Fibroblast of peridontal ligament (primary cell): ENCODE results near the gene PATE1.
"Not testable (repeated sequence)": the region's sequence is repeated elsewhere in the genome, so short reads cannot be mapped to it uniquely, and the experiment has no call there.

Experiments used
- DNase-seq: peaks from one replicate; pipeline ENCODE4 v3.0.0-alpha.2; 2010; ENCODE audit errors: extremely low read depth

PATE1 gene, protein sequence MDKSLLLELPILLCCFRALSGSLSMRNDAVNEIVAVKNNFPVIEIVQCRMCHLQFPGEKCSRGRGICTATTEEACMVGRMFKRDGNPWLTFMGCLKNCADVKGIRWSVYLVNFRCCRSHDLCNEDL

DNA sequence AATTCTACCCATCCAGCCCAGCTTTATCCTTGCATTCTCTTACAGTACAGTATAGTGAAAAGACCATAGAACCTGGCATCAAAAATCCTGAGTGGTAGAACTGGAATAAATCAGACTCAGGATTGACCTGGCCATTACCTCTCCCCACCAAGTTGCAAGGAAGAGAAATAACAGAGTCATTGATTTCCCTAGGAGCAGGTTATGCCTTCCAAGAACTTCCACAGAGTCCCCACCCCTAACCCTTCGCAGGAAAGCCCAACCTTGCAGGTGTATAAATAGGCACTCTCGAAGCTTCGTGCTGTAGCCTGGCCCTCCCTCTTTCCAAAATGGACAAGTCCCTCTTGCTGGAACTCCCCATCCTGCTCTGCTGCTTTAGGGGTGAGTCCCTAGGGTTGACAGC, at the start of gene PATE1:
TSS of gene PATE1 (plus strand) at position 301 of the 400 bp plus-strand sequence. CDS start at position 327, 26 bp downstream.
- no peak for DNase-seq

DNA sequence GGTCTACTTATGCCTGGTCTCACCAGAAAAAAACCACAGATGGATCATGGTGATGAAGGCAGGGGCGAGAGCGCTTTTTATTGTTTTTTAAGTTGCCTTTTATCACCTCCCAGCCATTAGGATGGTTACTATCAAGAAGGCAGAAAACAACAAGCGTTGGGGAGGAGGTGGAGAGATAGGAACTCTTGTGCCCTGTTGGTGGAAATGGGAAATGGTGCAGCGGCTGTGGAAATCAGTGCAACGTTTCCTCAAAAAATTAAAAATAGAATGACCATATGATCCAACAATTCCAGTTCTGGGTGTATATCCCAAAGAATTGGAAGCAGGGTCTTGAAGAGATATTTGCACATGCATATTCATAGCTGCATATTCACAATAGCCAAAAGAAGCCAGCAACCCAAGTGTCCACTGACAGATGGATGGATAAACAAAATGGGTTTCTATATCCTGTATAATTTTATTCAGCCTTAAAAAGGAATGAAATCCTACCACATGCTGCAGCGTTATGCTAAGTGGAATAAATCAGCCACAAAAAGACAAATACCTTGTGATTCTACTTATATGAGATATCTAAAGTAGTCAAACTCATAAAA, 45.0 kb upstream of the PATE1 start:
- no peak for DNase-seq

DNA sequence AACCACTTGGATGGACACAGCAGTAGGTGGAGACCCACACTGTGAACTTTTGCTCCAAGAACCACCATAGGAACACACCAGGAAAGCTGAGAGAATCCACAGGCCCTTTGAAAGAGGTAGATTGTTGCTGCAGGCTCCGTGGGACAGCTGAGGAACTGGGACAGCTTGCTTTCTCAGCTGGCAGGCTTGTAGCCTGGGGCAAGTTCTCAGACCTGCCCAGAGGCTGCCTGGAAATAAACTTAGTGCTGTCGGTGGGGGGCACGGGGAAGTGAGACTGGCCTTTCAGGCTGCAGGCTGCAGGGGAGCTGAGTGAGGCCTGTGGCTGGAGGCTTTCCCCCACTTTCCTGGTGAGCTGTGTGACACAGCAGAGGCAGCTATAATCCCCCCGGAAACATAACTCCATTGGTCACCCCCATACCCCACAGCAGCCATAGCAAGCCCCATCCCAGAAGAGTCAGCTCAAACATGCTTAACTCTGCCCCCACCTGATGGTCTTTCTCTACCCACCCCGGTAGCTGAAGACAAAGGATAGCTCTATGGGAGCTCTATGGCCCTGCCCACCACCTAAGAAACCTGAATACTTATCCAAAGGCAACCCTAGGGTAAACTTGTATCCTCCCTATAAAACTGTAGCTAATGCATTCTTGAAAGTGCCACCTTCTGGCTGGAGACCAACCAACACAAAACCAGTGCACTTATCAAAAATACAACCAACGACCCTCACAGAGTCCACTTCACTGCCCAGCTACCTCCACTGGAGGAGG, 44.0 kb upstream of the PATE1 start:
- DNase-seq = no peak

DNA sequence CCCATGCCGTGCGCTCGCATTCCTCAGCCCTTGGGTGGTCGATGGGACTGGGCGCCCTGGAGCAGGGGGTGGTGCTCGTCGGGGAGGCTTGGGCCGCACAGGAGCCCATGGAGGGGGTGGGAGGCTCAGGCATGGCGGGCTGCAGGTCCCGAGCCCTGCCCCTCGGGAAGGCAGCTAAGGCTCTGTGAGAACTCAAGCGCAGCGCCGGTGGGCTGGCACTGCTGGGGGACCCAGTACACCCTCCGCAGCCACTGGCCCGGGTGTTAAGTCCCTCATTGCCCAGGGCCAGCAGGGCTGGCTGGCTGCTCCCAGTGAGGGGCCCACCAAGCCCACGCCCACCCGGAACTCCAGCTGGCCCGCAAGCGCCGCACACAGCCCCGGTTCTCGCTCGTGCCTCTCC, 41.4 kb upstream of the PATE1 start:
- not testable (repeated sequence) for DNase-seq

DNA sequence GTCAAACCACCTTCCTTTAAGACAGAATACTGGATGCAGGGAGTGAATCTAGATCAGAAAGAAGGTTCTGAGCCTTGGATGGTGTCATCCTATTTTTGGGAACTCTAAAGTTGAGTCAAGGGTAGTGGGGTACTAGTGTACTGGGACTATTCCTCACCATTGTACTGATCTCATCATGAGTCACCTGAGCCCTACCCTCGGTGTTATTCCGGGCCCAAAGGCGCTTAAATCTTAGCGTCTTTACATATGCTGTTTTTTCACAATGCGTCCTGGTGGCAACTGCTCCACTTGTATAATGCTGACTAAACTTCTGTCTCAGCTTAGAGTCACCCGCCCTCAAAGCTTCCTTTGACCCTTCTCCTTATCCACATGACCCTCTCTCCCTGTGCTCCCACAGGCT, 25.3 kb upstream of the PATE1 start:
- no peak for DNase-seq

DNA sequence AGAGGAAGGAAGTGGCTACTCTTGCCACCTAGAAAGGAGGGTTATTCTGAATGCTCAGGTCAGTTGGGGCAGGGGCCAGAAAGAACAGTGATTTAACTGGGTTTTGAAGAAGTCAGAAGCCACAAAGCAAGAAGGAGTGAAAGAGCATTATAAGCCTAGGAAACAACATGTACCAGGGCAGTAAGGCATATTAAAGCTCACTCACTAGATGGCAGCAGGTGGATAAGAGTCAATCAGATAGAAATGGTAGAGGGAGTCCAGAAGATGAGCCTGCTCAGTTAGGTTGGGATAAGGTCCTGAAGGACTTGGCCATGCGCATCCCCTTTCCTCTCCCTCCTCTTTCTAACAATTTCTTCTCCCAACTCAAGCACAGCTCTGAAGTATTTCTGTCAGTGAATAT, 22.0 kb upstream of the PATE1 start:
- peak; percentile 2 for DNase-seq

DNA sequence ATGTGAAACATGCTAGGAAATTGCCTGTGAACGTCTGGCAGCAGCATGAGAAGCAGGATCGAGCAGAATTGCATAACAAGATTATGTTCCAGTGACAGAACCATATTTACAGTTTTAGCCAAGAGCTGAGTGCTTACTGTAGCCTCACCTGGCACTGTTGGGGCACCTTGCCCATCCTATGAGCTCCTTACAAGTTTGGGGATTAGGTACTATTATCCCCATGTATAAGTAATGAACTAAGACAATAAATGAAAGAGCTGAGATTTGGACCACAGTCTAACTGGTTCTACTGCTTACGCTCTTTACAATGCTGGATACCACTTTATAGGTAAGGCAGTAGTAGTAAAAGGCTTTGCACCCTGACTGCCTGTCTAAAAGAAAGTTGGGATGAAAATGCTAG, 17.1 kb upstream of the PATE1 start:
- no peak for DNase-seq

DNA sequence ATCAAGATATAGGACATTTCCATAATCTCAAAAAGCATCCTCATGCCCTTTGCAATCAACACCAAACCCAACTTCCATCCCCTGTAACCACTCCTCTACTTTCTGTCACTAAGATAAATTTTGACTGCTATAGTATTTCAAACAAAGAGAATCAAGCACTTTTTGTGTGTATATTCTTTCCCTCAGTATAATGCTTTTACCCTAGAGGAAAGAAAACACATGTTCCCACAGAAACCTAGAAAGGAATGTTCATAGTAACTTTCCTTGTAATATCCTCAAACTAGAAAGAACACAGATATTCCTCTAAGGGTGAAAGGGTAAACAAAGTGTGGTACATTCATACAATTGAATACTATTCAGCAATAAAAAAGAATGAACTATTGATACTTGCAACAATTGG, 5.5 kb upstream of the PATE1 start:
- no peak for DNase-seq

DNA sequence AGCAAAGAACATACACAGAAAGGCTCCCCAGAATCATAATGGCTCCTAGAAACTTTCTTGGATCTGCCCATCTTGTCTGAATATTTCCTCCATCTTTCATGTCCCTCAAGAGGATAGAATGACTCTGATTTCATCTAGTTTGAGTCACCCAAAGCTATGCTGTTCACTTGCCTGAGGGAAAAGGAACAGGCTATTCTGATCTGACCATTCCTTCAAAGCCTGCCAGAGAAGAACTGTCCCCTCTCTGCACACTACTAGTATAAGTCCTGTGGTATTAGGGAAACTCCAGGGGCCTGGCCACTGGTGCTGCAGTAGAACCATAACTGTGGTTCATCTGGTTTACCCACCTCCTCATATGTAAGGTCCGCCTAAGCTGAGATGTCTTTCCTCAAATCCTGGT, 2.4 kb upstream of the PATE1 start:
- DNase-seq = no peak

DNA sequence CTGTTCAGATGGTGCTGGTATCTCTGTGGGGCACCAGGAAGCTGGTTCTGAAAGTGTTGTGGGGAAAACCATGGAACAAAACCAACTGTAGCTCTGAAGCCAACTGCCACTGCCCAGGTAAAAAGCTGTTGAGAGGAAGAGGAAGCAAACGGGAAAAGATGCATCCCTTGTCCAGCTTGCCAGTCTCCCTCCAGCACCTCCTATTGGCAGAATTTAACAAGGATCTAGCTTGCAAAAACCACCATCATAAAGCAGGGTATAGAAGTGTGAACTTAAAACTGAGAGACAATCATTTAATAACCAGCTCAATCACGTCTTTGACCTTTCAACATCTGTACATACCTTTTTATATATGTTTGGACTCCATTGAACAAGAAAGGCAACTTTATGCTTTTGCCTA, 4.5 kb downstream of the PATE1 start:
- no peak for DNase-seq

DNA sequence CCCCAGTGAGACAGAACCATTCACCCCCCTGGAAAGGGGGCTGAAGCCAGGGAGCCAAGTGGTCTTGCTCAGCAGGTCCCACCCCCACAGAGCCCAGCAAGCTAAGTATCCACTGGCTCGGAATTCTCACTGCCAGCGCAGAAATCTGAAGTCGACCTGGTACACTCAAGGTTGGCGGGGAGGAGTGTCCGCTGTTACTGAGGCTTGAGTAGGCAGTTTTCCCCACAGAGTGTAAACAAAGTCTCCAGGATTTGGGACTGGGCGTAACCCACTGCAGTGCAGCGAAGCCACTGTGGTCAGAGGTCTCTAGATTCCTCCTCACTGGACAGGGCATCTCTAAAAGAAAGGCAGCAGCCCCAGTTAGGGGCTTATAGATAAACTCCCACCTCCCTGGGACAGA, 10.0 kb downstream of the PATE1 start:
- no peak for DNase-seq

DNA sequence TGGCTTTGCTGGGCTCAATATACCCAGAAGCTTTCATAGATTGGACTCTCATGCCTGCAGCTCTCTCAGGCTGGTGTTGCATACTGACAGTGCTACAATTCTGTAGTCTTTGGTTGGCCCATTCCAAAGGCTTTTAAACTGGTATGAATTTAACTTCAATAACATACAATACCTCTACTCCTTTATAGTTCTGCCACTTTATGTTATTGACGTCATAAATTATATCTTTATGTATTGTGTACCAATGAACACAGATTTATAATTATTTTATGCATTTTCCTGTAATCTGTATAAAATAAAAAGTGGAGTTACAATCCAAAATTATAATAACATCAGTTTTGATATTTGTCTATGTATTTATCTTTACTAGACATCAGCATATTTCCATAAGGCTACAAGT, 16.4 kb downstream of the PATE1 start:
- DNase-seq = no peak

DNA sequence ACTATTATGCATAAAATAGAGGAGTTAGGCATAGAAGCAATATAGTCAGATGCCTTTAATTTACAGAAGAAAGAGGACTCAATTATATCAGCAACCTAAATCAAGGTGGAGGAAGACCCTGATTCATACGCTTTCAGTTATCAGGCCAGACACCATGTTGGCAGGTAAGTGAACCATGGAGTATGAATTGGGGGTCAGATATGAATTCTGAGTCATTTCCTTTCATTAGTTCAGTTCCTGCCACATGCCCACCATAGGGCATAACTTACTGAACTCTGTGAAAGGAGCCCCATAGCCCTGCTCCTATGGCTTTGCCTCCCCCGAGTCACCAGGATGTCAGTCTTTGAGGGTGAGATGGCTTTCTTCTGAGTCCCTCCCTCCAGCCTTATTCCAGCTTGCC, 17.4 kb downstream of the PATE1 start:
- no peak for DNase-seq

DNA sequence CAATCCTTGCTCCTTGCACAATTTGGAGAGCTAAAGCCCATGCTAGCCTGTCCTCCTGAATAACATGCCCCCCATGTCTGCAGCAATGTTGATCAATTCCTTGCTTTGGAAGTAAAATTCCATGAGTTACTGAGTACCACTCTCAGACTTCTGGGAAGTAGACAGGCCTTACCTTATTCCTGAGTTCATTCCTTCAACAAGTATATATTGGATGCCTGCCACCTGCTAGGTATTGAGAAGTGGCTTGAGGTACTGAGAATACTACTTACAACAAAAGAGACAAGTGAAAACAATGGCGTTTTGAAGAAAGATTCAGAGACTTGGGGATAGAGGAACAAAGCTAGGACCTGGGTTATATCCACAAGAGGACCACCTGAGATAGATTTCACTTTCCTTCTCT, 20.2 kb downstream of the PATE1 start:
- DNase-seq = no peak

DNA sequence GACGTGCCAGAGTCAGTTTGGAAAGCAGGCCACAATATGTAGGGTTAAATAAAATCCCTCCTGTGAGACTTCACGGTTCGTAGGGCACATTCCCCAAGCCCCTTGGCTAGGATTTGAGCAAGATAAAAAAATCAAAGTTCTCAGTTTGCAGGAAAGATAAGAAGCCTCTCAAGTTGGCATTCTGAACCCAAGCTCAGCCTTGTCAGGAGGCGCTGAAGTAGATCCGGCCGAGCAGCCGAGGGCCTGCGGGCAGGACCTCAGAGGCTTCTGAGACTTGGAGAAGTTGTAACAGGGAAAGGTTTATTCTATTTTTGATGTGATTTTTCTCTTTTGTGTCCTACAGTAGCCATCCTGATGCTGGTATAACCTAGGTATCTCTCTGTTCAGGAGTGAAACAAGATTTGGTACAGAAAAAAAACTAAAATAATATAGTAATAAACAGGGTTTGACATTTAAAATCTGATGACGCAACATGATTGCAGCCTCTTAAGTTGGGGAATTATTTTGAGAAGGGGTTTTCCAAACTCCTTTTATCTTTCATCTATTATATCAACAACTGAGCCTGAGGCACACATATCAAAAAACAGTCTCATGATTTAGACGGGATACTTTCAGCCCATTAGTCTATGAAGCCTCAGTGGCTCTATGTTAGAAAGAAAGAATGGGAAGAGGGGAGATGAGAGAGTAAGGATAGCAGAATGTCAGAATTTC, 22.4 kb downstream of the PATE1 start:
- no peak for DNase-seq

DNA sequence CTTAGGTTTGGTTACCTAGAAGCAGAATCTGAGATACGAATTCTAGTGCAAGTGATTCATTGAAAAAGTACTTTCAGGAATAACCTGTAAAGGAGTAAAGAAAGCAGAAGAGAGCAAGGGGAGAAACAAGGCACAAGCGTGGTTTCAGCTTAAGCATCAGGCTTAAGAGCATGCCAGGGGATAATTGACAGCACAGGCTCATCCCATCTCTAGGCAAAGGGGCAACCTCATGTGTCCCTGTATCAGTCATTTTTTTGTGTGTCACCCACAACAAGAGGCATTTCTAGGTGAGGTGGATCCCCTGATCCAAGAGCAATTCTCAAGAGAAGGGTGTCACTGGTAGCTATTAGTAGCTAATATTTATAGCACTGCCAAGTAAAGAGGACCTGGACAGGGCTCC, 24.5 kb downstream of the PATE1 start:
- no peak for DNase-seq

DNA sequence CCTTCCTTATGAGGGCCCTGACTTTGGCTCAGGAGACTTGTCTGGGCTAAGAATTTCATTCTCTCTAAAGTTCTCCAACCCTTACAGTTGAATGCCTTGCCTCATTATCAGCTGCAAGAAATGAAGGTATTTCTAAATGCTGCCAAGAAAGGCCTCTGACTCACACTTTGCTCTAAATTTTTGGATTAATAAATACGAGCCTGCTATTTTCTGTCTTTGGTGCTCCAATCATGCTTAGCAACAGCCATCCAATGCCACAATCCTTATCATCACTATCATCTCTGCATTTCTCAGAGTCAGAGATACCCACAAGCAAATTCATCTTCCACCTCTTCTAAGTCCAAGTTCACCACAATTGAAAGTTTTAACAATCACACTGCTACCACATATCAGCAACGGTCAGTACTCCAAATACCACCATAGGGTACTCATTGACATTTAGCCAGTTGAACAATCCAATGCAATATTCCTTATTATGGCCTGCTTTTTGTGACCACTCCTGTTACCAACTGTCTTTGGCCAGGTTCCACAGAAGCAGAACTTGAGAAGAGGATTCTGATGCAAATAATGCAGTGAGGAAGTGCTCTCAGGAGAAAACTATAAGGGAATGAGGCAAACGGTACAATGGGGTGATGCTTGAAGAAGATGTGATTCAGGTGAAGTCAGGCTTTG, 26.9 kb downstream of the PATE1 start:
- DNase-seq = peak; percentile 23

DNA sequence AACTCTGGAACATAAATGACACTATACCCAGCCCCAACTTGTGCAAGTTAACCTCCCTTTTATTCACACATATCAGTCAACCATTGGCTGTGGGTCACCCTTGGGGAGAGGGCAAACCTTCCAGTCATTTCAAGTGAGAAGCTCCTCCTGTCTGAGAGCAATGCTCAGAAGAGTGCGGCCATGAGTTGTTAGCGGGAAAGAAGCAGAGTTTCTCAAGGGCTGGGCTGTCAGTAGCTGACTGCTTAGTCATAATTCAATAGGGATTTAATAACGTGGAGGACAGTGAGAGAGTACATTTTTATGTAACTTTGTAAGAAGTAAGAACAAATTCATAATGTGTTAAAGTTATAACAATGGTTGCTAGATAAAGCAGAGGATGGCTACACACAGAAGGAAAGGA, 27.4 kb downstream of the PATE1 start:
- DNase-seq = no peak

DNA sequence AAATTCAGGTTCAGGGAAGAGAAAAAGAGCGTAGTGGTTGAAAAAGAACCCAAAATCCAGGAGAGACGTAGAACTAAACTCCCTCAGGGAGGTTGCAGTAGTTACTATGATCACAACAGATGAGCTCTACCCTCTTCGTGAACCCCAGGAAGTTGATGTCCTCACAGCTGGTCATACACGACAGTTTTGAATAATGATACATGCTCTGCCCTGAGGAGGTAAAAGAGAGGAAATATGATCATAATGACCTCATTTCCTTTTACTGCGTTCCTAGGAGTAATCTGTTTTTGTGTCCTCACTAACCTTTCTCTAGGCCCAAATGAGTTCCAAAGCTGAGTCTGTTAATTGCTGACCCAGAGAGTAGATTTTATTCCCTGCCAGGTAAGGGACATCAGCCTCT, 31.2 kb downstream of the PATE1 start:
- no peak for DNase-seq

DNA sequence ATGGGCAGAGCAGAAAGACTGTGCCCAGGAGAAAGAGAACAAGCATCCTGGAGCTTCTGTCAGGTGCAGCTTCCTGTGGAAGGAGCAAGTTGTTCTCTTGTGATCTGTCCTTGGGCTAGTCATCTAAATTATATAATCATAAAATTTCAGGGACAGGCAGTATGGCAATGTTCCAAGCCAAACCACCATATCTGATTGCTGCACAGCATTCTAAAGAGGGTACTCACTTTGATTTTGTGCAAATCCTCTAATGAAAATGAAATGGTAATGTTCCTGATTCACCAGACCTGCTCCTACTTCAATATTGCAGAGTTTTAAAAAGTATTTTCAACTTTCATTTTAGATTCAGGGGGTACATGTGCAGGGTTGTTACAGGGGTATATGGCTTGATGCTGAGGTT, 32.6 kb downstream of the PATE1 start, which contains the start of gene PATE2:
TSS of gene PATE2 (minus strand) at position 101 of the 400 bp plus-strand sequence. CDS start at position 46, 55 bp downstream.
- no peak for DNase-seq

DNA sequence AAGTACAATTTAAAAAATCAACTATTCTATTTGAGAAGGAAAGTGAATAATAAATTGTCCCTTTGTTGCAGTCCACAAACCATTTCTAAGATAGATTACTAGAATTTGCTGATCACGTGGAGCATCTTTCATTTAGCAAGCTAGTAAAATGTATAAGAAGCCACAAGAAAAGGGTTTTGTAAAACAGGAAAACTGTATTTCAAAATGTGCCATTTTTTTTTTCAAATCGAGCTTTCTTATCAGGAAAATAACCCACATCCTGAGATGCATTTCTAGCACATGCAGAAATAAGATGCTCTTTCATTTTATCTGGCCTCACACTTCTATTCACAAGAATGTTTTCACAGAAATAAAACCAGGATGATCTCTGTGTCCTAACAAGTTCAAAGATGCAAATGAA, 38.6 kb downstream of the PATE1 start:
- no peak for DNase-seq

DNA sequence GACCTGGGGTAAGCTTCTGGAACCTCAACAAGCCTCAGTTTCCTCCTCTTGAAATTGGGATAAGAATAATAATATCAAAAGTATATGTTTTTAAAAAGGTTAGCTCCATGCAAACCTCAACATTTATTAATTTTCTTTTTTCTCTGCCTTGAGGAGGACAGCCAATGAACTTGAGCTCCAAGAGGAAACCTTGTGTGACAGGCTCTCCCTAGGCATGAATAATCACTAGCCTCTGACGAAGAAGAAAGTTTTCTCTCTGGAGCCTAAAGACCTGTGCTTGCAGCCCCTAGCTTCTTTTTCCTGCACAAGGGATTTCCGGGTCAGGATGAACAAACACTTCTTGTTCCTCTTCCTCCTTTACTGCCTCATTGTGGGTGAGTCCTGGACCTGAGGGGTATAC, 41.7 kb downstream of the PATE1 start, which contains the start of gene PATE3:
TSS of gene PATE3 (plus strand) at position 301 of the 400 bp plus-strand sequence. CDS start at position 326, 25 bp downstream.
- no peak for DNase-seq
